Type B pancreatic cell (in vitro differentiated cells): Measurements from ENCODE around the gene PLSCR1. TPM values are rescaled to one million over a fixed set of nuclear protein-coding genes. Genes with fewer than 3 reads are reported as not detected.
"Not testable (repeated sequence)": the region's sequence is repeated elsewhere in the genome, so short reads cannot be mapped to it uniquely, and the experiment has no call there.

ENCODE experiments used
- DNase-seq: peaks from one replicate; pipeline ENCODE4 v3.0.0; 2021; ENCODE audit warnings: mixed read lengths; ENCODE audit not compliant: unreplicated experiment; ENCODE audit errors: extremely low spot score
- H3K27ac Mint-ChIP-seq: 2 replicates; pipeline ENCODE4 v1.8.0; 2021; ENCODE audit warnings: mild to moderate bottlenecking, mixed read lengths
- H3K27me3 Mint-ChIP-seq: 2 replicates; pipeline ENCODE4 v1.8.0; 2021; ENCODE audit warnings: mixed read lengths
- H3K36me3 Mint-ChIP-seq: 2 replicates; pipeline ENCODE4 v1.8.0; 2021; ENCODE audit warnings: mixed read lengths
- H3K4me1 Mint-ChIP-seq: one replicate; pipeline ENCODE4 v1.8.0; 2021; ENCODE audit warnings: mixed read lengths; ENCODE audit not compliant: unreplicated experiment
- H3K4me3 Mint-ChIP-seq: 2 replicates; pipeline ENCODE4 v1.8.0; 2021; ENCODE audit warnings: mild to moderate bottlenecking, mixed read lengths
- H3K9me3 Mint-ChIP-seq: 2 replicates; pipeline ENCODE4 v1.8.0; 2021; ENCODE audit warnings: mixed read lengths
- total RNA-seq: library from RNA; stranded (reverse); gene quantifications from 2 replicates; pipeline ENCODE4 v1.2.1, GENCODE V29; 2021; ENCODE audit warnings: low replicate concordance
- TF ChIP-seq, protein P1 (sequence below): fragments of 200-600 bp; sonication (generic); conservative IDR thresholded peaks from 2 replicates; pipeline ENCODE4 v1.5.0; 2021; ENCODE audit warnings: antibody characterized with exemption, mild to moderate bottlenecking

Gene PLSCR1
- total RNA-seq, 1 donor from 2014 or later, result 51.5 TPM

DNA sequence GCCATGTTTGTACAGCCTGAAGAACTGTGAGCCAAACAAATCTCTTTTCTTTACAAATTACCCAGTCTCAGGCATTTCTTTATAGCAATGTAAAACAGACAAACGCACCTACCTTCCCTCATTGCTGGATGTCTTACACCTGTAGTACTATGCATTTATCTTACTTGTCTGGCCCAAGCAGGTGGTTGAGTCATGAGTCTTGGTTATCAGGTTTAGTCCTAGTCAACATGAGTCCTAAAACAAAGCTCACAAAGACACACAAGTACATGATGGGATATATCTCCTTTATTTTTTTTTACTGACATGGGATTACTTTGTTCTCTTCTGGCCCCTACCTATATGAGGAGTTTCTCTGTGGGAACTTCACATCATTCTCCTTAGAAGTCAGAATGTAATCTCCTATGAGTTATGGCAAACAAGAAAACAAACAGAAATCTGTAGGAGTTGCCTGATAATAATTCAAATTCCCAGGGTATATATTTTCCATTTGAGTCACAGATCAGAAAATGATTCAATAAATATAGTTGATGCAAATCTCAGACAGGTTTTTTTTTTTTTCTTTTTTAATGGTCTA is 41.4 kb downstream of the PLSCR1 start:
- Mint-ChIP-seq H3K27ac (peak overlapping the region; percentile 93), H3K9me3 (no peaks in the 10 kb centered on the region), H3K36me3 (no peaks in the 10 kb centered on the region), H3K27me3 (no peaks in the 10 kb centered on the region), H3K4me3 (peak overlapping the region; percentile 22), H3K4me1 (peaks cover 29% of the 10 kb centered on the region)
- DNase-seq, result no peak
- TF ChIP-seq, protein P1, sequence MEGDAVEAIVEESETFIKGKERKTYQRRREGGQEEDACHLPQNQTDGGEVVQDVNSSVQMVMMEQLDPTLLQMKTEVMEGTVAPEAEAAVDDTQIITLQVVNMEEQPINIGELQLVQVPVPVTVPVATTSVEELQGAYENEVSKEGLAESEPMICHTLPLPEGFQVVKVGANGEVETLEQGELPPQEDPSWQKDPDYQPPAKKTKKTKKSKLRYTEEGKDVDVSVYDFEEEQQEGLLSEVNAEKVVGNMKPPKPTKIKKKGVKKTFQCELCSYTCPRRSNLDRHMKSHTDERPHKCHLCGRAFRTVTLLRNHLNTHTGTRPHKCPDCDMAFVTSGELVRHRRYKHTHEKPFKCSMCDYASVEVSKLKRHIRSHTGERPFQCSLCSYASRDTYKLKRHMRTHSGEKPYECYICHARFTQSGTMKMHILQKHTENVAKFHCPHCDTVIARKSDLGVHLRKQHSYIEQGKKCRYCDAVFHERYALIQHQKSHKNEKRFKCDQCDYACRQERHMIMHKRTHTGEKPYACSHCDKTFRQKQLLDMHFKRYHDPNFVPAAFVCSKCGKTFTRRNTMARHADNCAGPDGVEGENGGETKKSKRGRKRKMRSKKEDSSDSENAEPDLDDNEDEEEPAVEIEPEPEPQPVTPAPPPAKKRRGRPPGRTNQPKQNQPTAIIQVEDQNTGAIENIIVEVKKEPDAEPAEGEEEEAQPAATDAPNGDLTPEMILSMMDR, result no peak

DNA sequence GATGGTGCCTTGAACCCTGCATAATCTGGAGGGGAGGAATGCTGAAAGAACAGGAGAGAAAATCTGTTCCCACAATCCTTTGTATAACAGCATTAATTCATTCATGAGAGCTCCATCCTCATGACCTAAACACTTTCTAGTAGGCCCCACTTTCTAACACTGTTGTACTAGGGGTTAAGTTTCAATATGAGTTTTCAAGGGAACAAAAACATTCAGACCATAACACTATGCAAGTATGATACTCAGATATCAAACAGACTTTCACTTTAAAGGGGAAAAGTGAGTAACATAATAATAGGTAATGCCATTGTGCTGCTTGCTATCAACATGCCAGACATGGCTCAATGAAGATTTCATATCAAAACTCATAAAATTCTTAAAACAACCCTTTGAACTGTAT is 42.7 kb downstream of the PLSCR1 start:
- Mint-ChIP-seq H3K4me3 (no peak overlapping the region), H3K4me1 (peaks cover 19% of the 10 kb centered on the region), H3K27me3 (no peaks in the 10 kb centered on the region), H3K36me3 (no peaks in the 10 kb centered on the region), H3K9me3 (no peaks in the 10 kb centered on the region), H3K27ac (no peak overlapping the region)
- TF ChIP-seq, protein P1, result no peak
- no peak for DNase-seq

DNA sequence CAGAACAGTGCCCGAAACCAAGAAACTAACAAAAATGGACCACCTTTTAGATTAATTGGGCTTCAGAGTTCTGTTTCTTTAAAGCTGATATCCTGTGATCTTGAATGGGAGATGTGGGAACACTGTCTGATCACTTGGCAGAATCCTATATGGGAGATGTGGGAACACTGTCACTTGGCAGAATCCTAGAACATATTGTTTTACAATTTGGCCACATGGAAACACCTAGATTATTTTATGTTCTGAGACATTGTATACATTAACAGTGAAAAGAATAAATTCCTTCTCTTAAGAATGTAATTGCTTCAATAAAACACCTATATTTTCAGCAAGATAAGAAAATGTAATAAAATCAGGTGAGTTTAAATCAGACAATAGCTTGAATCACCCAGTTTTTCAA is 44.7 kb downstream of the PLSCR1 start:
- H3K27me3 Mint-ChIP-seq, result no peaks in the 10 kb centered on the region

DNA sequence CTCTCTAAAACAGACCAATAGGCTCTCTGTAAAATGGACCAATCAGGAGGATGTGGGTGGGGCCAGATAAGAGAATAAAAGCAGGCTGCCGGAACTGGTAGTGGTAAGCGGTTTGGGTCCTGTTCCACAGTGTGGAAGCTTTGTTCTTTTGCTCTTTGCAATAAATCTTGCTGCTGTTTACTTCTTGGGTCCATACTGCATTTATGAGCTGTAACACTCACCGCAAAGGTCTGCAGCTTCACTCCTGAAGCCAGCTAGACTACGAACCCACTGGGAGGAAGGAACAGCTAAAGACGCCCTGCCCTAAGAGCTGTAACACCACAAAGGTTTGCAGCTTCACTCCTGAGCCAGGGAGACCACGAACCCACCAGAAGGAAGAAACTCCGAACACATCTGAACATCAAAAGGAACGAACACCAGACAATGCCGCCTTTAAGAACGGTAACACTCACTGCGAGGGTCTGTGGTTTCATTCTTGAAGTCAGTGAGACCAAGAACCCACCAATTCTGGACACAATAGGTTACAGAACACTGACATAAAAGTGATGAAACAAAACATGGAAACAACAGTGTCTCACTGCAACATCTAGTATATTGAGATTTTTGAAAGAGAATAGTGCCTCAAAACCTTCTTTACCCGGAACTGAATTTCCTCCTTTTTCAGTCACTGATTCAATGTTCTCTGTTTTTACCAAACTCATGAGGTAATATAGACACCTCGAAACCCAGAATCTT is 46.2 kb downstream of the PLSCR1 start:
- Mint-ChIP-seq H3K27ac (no peak overlapping the region), H3K4me1 (peaks cover 6% of the 10 kb centered on the region), H3K9me3 (no peaks in the 10 kb centered on the region), H3K36me3 (no peaks in the 10 kb centered on the region), H3K4me3 (no peak overlapping the region), H3K27me3 (no peaks in the 10 kb centered on the region)
- TF ChIP-seq, protein P1, result no peak
- no peak for DNase-seq

More for the DNA sequence above, 44.7 kb downstream of the PLSCR1 start:
- Mint-ChIP-seq H3K9me3 (no peaks in the 10 kb centered on the region), H3K4me1 (peaks cover 12% of the 10 kb centered on the region), H3K36me3 (no peaks in the 10 kb centered on the region), H3K27ac (no peak overlapping the region), H3K4me3 (no peak overlapping the region)
- TF ChIP-seq, protein P1, result no peak
- DNase-seq, result no peak

DNA sequence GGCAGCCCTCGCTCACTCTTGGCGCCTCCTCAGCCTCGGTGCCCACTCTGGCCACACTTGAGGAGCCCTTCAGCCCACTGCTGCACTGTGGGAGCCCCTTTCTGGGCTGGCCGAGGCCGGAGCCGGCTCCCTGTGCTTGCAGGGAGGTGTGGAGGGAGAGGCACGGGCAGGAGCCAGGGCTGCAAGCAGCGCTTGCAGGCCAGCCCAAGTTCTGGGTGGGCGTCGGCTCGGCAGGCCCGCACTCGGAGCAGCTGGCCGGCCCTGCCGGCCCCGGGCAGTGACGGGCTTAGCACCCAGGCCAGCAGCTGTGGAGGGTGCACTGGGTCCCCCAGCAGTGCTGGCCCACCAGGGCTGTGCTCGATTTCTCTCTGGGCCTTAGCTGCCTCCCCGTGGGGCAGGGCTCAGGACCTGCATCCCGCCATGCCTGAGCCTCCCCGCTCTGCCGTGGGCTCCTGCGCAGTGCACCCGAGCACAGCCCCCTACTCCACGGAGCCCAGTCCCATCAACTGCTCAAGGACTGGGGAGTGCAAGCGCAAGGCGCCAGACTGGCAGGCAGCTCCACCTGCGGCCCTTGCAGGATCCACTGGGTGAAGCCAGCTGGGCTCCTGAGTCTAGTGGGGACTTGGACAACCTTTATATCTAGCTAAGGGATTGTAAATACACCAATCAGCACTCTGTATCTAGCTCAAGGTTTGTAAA is 47.1 kb downstream of the PLSCR1 start:
- not testable (repeated sequence) for H3K4me3 Mint-ChIP-seq, H3K27me3 Mint-ChIP-seq, H3K4me1 Mint-ChIP-seq, DNase-seq, H3K9me3 Mint-ChIP-seq, H3K27ac Mint-ChIP-seq, H3K36me3 Mint-ChIP-seq

DNA sequence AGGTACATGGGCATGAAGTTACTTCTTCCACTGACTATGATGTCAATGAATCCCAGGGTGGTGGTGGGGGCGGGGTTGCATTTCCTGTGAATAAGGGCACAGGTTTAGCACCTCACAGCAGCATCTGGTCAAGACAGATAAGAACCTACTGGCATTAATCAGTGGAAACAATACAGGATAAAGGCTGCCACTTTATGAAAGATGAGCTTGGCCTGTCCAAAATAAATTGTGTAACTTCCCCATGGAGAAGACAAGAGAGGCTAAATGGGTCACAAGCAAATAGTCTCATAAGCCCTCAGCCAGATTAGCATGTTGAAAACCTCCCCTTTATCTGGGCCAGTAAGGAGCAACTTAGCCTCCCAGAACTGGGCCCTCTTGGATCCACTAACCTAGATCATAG is 47.7 kb downstream of the PLSCR1 start:
- Mint-ChIP-seq H3K4me3 (no peak overlapping the region), H3K27ac (no peak overlapping the region)

More for the DNA sequence above, 47.7 kb downstream of the PLSCR1 start:
- no peaks in the 10 kb centered on the region for H3K4me1 Mint-ChIP-seq
- DNase-seq, result no peak
- TF ChIP-seq, protein P1, result no peak
- no peaks in the 10 kb centered on the region for H3K27me3 Mint-ChIP-seq
- no peaks in the 10 kb centered on the region for H3K9me3 Mint-ChIP-seq
- H3K36me3 Mint-ChIP-seq, result no peaks in the 10 kb centered on the region
